HL-60 (cell line): Measurements from ENCODE around the gene IFNA4.
"Not testable (repeated sequence)": the region's sequence is repeated elsewhere in the genome, so short reads cannot be mapped to it uniquely, and the experiment has no call there.

Experiments
- DNase-seq, 2 experiments: peaks; one replicate each; pipeline ENCODE4 v3.0.0-alpha.2; 2010 to 2020; ENCODE audit warnings: low read depth in 1 of 2, low spot score in 1 of 2
- H3K27ac ChIP-seq: fragments of 250-450 bp; sonication (Bioruptor Pico); replicated peaks from 2 replicates; pipeline ENCODE4 v1.5.1; 2020; ENCODE audit warnings: mild to moderate bottlenecking, moderate library complexity
- H3K27me3 ChIP-seq: fragments of 250-450 bp; sonication (Bioruptor Pico); 2 replicates; pipeline ENCODE4 v1.5.1; 2021; ENCODE audit warnings: mild to moderate bottlenecking, moderate library complexity; ENCODE audit not compliant: insufficient read depth, poor library complexity, severe bottlenecking
- H3K4me3 ChIP-seq: replicated peaks from 2 replicates; pipeline ENCODE4 v1.5.1; 2011; ENCODE audit warnings: mild to moderate bottlenecking, control low read depth, low read length; ENCODE audit not compliant: insufficient read depth
- GABPA ChIP-seq: IDR thresholded peaks from 2 replicates; pipeline ENCODE4 v1.6.1; 2012; ENCODE audit warnings: low read depth
- POLR2AphosphoS5 ChIP-seq: IDR thresholded peaks from 2 replicates; pipeline ENCODE4 v1.6.1; 2012; ENCODE audit warnings: low read depth
- SPI1 ChIP-seq: IDR thresholded peaks from 2 replicates; pipeline ENCODE4 v1.6.1; 2012; ENCODE audit warnings: low read depth, mild to moderate bottlenecking, borderline replicate concordance
- TF ChIP-seq, protein P1 (sequence below): IDR thresholded peaks from one replicate; pipeline ENCODE4 v1.5.1; 2011; ENCODE audit warnings: low read length, control low read depth, inconsistent platforms; ENCODE audit not compliant: insufficient read depth
- TF ChIP-seq, protein P2 (sequence below): IDR thresholded peaks from 2 replicates; pipeline ENCODE4 v1.6.1; 2012; ENCODE audit warnings: low read depth; ENCODE audit not compliant: insufficient replicate concordance

IFNA4 gene

DNA sequence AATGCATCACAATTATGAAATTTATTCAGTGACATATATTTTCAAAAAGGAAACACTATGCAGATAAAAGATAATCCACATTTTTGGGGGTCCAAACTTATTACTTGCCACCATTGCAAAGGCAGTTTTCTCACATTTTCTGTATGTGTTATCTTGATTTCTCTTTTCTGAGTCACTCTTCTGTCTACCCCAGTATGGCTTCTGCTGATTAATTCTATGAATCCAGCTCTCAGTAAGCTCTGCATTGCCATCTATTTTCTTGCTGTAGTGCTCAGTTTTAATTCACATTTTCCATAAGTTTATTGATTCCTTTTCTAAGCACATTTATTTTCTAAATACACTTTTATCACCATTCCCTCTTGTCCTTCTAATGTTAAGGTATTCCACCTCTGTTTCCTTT lies 17.8 kb upstream of the IFNA4 start:
- H3K27me3 ChIP-seq: no peaks in the 10 kb centered on the region
- no peak overlapping the region for H3K27ac ChIP-seq
- no peak overlapping the region for H3K4me3 ChIP-seq
- no peak for DNase-seq
- TF ChIP-seq, protein P1, sequence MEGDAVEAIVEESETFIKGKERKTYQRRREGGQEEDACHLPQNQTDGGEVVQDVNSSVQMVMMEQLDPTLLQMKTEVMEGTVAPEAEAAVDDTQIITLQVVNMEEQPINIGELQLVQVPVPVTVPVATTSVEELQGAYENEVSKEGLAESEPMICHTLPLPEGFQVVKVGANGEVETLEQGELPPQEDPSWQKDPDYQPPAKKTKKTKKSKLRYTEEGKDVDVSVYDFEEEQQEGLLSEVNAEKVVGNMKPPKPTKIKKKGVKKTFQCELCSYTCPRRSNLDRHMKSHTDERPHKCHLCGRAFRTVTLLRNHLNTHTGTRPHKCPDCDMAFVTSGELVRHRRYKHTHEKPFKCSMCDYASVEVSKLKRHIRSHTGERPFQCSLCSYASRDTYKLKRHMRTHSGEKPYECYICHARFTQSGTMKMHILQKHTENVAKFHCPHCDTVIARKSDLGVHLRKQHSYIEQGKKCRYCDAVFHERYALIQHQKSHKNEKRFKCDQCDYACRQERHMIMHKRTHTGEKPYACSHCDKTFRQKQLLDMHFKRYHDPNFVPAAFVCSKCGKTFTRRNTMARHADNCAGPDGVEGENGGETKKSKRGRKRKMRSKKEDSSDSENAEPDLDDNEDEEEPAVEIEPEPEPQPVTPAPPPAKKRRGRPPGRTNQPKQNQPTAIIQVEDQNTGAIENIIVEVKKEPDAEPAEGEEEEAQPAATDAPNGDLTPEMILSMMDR: no peak
- TF ChIP-seq, protein P2, sequence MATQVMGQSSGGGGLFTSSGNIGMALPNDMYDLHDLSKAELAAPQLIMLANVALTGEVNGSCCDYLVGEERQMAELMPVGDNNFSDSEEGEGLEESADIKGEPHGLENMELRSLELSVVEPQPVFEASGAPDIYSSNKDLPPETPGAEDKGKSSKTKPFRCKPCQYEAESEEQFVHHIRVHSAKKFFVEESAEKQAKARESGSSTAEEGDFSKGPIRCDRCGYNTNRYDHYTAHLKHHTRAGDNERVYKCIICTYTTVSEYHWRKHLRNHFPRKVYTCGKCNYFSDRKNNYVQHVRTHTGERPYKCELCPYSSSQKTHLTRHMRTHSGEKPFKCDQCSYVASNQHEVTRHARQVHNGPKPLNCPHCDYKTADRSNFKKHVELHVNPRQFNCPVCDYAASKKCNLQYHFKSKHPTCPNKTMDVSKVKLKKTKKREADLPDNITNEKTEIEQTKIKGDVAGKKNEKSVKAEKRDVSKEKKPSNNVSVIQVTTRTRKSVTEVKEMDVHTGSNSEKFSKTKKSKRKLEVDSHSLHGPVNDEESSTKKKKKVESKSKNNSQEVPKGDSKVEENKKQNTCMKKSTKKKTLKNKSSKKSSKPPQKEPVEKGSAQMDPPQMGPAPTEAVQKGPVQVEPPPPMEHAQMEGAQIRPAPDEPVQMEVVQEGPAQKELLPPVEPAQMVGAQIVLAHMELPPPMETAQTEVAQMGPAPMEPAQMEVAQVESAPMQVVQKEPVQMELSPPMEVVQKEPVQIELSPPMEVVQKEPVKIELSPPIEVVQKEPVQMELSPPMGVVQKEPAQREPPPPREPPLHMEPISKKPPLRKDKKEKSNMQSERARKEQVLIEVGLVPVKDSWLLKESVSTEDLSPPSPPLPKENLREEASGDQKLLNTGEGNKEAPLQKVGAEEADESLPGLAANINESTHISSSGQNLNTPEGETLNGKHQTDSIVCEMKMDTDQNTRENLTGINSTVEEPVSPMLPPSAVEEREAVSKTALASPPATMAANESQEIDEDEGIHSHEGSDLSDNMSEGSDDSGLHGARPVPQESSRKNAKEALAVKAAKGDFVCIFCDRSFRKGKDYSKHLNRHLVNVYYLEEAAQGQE: no peak
- no peak for TF ChIP-seq SPI1
- TF ChIP-seq GABPA: no peak
- TF ChIP-seq POLR2AphosphoS5: no peak

DNA sequence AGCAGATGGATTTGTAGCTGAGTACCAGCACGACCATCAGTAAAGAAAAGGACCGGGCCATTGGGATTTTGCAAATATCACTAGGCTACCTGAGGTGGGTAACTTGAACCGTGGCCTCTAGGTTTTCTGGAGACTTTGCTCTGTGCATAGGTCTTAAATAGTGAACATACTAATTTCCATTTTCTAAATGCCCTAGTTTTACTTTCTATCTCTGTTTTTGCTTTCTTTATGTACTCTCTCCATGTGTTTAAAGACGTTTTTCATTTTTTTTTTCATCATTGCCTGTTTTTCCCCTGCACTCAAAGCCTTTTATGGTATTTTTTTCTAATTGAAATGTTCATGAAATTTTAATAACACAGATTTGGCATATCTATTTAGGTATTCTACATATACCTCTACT lies 14.7 kb upstream of the IFNA4 start, which contains the start of gene IFNA7:
Gene IFNA7, minus strand, starts transcription at position 101 of the 400 bp plus-strand sequence. Its CDS starts 40 bp downstream, at position 61.
- not testable (repeated sequence) for H3K27ac ChIP-seq, H3K27me3 ChIP-seq, DNase-seq, H3K4me3 ChIP-seq

DNA sequence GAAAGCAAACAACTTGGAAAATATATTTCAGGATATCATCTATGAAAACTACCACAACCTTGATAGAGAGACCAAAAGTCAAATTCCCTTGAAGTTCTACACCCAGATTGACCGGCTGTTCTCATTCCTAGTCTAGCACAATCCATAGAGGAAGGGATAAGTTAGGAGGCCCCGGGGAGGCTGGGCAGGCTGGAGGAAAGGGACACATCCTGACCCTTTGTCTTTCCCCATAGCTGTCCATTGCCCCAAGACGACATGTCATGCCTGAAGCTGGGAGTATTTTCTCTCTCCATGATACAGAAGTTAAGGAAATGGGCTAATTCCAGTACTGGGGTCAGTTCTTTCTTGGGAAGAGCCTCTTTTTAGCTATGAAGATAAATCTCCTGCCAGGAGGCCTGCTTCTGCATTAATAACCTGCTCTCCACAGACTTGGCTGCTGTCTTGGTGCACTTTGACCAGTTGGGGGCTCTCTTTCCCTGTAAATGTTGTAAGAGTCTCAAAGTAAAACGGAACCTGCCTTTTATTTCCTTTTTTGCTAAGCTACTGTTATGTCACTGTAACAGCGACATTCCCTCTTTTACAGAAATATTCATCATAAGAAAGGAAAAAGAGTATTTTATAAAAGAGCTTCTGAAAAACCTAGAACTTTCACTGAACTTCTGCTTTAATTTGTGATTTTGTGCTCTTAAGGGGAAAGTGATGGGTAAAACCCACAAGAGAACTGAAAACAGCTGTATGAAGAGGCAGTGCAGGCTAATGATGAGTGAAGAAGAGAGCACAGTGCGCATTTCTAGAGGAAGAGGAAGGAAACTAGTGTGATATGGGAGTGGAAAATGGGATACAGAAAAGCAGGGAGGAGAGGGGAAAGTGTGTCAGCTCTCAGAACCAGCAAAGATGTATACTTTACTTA lies 7.7 kb upstream of the IFNA4 start:
- not testable (repeated sequence) for H3K27me3 ChIP-seq, H3K4me3 ChIP-seq, H3K27ac ChIP-seq
- peak in 1 of 2 experiments; percentile 68 for DNase-seq
- TF ChIP-seq, protein P1: peak; percentile 6

DNA sequence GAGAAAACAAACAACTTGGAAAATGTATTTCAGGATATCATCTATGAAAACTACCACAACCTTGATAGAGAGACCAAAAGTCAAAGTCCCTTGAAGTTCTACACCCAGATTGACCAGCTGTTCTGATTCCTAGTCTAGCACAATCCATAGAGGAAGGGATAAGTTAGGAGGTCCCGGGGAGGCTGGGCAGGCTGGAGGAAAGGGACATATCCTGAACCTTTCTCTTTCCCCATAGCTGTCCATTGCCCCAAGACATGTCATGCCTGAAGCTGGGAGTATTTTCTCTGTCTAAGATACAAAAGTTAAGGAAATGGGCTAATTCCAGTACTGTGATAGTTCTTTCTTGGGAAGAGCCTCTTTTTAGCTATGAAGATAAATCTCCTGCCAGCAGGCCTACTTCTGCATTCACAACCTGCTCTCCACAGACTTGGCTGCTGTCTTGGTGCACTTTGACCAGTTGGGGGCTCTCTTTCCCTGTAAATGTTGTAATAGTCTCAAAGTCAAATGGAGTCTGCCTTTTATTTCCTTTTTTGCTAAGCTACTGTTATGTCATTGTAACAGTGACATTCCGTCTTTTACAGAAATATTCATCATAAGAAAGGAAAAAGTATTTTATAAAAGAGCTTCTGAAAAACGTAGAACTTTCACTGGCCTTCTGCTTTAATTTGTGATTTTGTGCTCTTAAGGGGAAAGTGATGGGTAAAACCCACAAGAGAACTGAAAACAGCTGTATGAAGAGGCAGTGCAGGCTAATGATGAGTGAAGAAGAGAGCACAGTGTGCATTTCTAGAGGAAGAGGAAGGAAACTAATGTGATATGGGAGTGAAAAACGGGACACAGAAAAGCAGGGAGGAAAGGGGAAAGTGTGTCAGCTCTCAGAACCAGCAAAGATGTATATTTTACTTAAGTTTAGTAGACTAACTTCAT lies 4.3 kb downstream of the IFNA4 start:
- not testable (repeated sequence) for H3K27me3 ChIP-seq, H3K27ac ChIP-seq, H3K4me3 ChIP-seq
- peak in 1 of 2 experiments; percentile 63 for DNase-seq
- TF ChIP-seq, protein P1: peak; percentile 10

DNA sequence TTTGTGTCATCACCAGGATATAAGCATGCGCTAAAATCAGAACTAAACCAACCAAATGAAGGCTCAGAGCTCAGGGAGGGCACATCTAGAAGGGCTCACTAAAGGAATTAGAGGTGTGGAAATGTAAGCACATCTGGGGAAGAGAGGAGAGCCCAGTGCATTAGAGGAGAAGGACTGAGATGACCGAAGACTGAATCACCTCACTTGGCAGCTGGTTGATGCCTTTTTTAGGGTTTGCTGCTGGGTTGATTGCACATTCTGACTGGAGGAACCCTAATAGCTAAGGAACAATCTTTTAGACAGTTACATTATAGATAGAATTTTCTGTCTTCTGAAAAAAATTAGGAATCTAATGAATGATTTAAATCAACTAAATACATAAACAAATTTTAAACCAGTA lies 12.7 kb downstream of the IFNA4 start:
- Histone ChIP-seq H3K4me3 (no peak overlapping the region), H3K27ac (no peak overlapping the region), H3K27me3 (no peaks in the 10 kb centered on the region)
- TF ChIP-seq, protein P1: no peak
- no peak for TF ChIP-seq SPI1
- no peak for DNase-seq
